Ascending aorta (tissue), 2 donors: Measurements from ENCODE around the gene HRG. TPM values are rescaled to one million over a fixed set of nuclear protein-coding genes. Genes with fewer than 3 reads are reported as not detected.
A peak's percentile ranks its signal among the peaks of the same experiment; 100 is the strongest.
"Not testable (repeated sequence)": the region's sequence is repeated elsewhere in the genome, so short reads cannot be mapped to it uniquely, and the experiment has no call there.

Experiments
- DNase-seq, 2 donors: peaks; one replicate each; pipeline ENCODE4 v3.0.0-alpha.2; 2019; ENCODE audit warnings: low spot score in 2 of 2
- H3K27ac ChIP-seq, 2 donors: fragments of 200-600 bp; sonication (generic); one replicate each; pipeline ENCODE4 v1.5.1; 2016 to 2017; ENCODE audit warnings: mild to moderate bottlenecking in 1 of 2
- H3K27me3 ChIP-seq: fragments of 200-600 bp; sonication (generic); one replicate; pipeline ENCODE4 v1.5.1; 2017
- H3K36me3 ChIP-seq, 2 donors: fragments of 200-600 bp; sonication (generic); one replicate each; pipeline ENCODE4 v1.5.1; 2016
- H3K4me1 ChIP-seq, 2 donors: fragments of 200-600 bp; sonication (generic); one replicate each; pipeline ENCODE4 v1.5.1; 2016 to 2017; ENCODE audit warnings: mild to moderate bottlenecking in 1 of 2
- H3K4me3 ChIP-seq, 2 donors: fragments of 200-600 bp; sonication (generic); one replicate each; pipeline ENCODE4 v1.5.1; 2016 to 2017; ENCODE audit warnings: mild to moderate bottlenecking in 1 of 2
- H3K9me3 ChIP-seq, 2 donors: fragments of 200-600 bp; sonication (generic); one replicate each; pipeline ENCODE4 v1.5.1; 2016
- intact Hi-C: fragments of 100-400 bp; cut with DNase I; formaldehyde crosslinking; loops from one replicate; pipeline ENCODE4 v1.15.1; 2023
- total RNA-seq: library from RNA; depleted of rRNA; stranded (reverse); fragments of >200 nt; gene quantifications from one replicate; pipeline ENCODE4 v1.1.0, GENCODE V29; 2016
- TF ChIP-seq, protein P1 (sequence below), 3 experiments: fragments of 200-600 bp in 2 of 3; fragments of 450-650 bp in 1 of 3; sonication (generic) in 2 of 3; IDR thresholded peaks; one replicate each; pipeline ENCODE4 v1.5.1; 2016 to 2019; ENCODE audit warnings: antibody characterized with exemption in 3 of 3, mild to moderate bottlenecking in 1 of 3, moderate library complexity in 1 of 3

Gene HRG
- total RNA-seq, 1 donor from 2014 or later, result 6.9 TPM

DNA sequence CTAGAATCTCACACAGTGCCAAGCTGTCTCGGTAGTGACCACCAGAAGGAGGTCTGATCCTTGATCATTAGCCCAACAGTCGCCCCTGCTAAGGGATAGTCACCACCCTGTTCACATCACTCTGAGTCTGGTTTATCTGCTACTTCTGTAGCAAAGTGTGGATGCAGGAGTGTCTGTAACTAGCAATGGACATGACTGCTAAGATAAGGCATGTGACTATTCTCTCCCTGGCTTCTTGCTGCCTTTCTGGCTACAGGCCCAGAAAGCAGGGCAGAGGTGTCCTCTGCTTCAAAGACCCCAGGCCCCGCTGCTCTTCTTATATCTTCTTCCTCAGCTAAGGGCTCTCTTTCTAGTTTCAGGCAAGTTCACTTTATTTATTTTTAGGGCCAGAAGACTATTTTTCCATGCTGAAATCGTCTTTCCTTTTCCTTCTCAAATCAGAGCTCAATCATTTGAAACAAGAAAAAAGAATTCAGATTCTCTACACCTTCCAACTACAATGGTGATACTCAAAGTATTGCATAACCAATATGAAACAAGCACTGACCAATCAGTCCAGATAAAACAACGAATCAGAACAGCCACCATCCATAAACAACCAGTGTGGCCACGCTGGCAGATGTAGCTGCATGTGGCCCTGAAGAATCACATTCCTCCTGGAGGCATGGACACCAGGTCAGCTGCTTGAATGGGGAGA, 43.3 kb downstream of the HRG start:
- Histone ChIP-seq H3K36me3 (no peaks in the 10 kb centered on the region), H3K4me1 (no peaks in the 10 kb centered on the region), H3K4me3 (no peak overlapping the region), H3K27me3 (no peaks in the 10 kb centered on the region), H3K9me3 (no peaks in the 10 kb centered on the region), H3K27ac (no peak overlapping the region)
- DNase-seq, result no peak
- intact Hi-C loops, result no loop called here
- TF ChIP-seq, protein P1, sequence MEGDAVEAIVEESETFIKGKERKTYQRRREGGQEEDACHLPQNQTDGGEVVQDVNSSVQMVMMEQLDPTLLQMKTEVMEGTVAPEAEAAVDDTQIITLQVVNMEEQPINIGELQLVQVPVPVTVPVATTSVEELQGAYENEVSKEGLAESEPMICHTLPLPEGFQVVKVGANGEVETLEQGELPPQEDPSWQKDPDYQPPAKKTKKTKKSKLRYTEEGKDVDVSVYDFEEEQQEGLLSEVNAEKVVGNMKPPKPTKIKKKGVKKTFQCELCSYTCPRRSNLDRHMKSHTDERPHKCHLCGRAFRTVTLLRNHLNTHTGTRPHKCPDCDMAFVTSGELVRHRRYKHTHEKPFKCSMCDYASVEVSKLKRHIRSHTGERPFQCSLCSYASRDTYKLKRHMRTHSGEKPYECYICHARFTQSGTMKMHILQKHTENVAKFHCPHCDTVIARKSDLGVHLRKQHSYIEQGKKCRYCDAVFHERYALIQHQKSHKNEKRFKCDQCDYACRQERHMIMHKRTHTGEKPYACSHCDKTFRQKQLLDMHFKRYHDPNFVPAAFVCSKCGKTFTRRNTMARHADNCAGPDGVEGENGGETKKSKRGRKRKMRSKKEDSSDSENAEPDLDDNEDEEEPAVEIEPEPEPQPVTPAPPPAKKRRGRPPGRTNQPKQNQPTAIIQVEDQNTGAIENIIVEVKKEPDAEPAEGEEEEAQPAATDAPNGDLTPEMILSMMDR (IDR thresholded peaks at IDR 0.05), result no peak

DNA sequence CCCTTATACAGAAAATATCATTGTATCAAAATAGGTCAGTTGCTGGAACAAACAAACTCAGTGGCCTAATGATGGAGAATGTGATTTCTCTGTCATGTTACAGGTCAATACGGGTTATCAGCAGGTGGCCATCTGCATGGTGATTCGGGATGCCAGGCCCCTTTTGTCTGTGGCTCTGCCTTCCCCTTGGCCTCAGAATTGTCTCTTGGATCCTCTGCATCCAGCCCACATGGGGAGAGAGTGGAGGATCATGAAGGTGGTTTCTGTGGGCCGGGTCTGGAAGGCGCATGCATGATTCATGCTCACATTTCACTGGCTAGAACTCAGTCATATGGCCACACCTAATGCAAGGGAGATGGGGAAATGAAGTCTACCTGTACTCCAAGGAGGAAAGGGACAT, 44.9 kb downstream of the HRG start:
- H3K4me3 ChIP-seq, H3K27me3 ChIP-seq, H3K4me1 ChIP-seq, intact Hi-C loops, DNase-seq, H3K9me3 ChIP-seq, H3K36me3 ChIP-seq, H3K27ac ChIP-seq: not testable (repeated sequence)

DNA sequence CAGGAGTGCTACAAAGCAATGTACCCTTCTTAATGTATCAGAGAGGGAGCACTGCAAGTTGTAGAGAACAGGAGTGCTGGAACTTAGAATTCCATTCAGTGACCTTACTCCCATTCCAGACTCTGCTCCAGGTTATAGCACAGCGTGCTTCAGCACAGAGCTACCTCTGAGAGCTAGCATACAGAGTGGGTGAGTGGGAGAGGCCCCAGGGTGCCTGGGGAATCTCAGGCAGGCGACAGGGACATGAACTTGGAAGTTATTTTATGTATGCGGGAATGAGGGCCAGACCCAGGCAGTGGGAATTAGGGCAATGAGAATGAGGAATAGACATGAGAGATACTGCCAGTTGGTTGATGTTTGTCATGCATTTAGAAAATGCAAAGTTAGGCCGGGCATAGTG, 47.7 kb downstream of the HRG start:
- H3K36me3 ChIP-seq, result no peaks in the 10 kb centered on the region
- no peak overlapping the region for H3K4me3 ChIP-seq
- intact Hi-C loops, result no loop called here
- H3K27me3 ChIP-seq, result no peaks in the 10 kb centered on the region
- TF ChIP-seq, protein P1 (IDR thresholded peaks at IDR 0.05), result no peak
- no peak overlapping the region for H3K27ac ChIP-seq
- H3K9me3 ChIP-seq, result no peaks in the 10 kb centered on the region
- H3K4me1 ChIP-seq, result no peaks in the 10 kb centered on the region
- no peak for DNase-seq

DNA sequence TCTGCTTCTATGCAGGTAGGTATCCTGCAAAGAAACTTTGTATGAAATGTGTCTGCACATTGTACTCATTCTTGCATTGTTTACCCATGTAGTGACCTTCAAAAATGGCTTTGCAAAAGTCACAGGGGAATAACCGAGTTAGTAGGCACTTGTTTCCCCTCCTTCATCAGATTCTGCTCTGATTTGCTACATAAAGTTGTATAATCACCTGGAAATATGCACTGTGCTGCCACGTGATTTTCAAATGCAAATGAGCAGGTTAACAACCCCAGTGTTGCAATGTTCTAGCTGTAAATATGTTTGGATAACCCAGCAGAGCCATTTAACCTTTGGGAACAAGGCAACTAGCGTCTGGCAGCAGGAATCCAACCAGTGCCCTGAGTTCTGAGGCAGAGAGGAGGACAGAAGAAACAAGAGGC, 51.2 kb downstream of the HRG start, which contains the start of gene KNG1:
Gene KNG1 (plus strand): TSS at position 321 of the 419 bp plus-strand sequence. CDS start 184 bp downstream, outside the sequence.
- H3K9me3 ChIP-seq, result no peaks in the 10 kb centered on the region
- no peak within 1 kb of the TSS for H3K4me3 ChIP-seq
- DNase-seq, result no peak
- H3K27ac ChIP-seq, result no peak within 1 kb of the TSS
- no peaks in the 10 kb centered on the region for H3K4me1 ChIP-seq
- no peaks in the 10 kb centered on the region for H3K27me3 ChIP-seq
- intact Hi-C loops, result no loop called here
- TF ChIP-seq, protein P1 (IDR thresholded peaks at IDR 0.05), result no peak
- no peaks in the 10 kb centered on the region for H3K36me3 ChIP-seq

DNA sequence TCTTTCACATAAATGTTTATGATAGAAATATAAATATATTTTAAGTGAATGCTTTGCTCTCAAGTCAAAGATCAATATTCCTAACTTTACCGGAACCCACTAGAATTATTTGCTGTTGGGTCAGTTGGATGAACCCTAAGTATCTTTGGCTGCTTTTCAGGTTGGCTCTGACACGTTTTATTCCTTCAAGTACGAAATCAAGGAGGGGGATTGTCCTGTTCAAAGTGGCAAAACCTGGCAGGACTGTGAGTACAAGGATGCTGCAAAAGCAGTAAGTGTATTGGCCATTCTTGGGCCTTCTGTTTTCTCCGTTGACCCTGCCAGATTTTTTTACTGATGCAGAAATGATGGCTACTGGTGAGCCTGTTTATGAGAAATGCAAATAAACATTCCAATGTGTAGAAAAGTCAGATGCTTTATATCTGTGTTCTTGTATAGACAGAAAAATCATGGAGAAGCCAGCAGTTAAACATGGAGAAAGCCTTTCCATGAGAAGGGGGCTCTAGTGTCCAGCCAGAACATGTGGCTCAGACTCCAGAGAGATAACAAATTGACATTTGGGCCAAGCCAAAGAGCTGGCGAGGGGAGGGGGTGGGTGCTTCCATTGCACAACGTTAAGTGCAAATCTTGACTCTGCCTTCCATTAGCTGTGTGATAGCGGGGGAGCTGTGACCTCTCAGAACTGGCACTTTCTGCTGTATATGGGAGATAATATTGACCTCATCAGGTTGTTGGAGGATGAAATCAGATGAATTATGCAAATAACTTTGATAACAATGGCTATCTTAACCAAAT, 54.3 kb downstream of the HRG start:
- Histone ChIP-seq H3K36me3 (no peaks in the 10 kb centered on the region), H3K4me3 (no peak overlapping the region), H3K4me1 (no peaks in the 10 kb centered on the region), H3K27ac (no peak overlapping the region), H3K9me3 (no peaks in the 10 kb centered on the region), H3K27me3 (no peaks in the 10 kb centered on the region)
- TF ChIP-seq, protein P1 (IDR thresholded peaks at IDR 0.05), result no peak
- intact Hi-C loops, result no loop called here
- DNase-seq, result no peak

DNA sequence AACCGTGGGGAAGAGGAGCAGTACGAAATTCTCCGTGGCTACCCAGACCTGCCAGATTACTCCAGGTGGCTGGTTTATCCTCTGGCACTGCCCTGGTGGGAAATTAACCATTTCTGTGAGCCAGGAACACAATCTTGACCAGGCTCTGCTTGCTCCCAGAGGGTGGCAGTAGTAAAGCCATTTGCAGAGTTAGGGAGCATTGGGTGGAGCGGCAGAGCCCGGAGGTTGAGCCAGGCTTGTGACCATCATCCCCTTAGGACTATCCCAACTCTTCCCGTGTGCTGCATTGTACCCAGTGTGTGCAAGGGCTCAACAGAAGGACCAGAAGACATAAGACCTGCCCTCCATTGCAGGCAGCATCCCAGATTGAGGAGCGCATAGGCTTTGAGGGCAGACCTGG, 56.6 kb downstream of the HRG start:
- Histone ChIP-seq H3K9me3 (no peaks in the 10 kb centered on the region), H3K36me3 (no peaks in the 10 kb centered on the region), H3K4me1 (no peaks in the 10 kb centered on the region), H3K4me3 (no peak overlapping the region), H3K27me3 (no peaks in the 10 kb centered on the region), H3K27ac (no peak overlapping the region)
- TF ChIP-seq, protein P1 (IDR thresholded peaks at IDR 0.05), result peak in 1 of 3 experiments; percentile 8
- no peak for DNase-seq
- intact Hi-C loops, result no loop called here
